ENCODE measurements around the gene KRTAP10-3. TPM values are rescaled to one million over a fixed set of nuclear protein-coding genes. Genes with fewer than 3 reads are reported as not detected.

Gene KRTAP10-3
- total RNA-seq, 1 experiment from 2014 or later: not detected

DNA sequence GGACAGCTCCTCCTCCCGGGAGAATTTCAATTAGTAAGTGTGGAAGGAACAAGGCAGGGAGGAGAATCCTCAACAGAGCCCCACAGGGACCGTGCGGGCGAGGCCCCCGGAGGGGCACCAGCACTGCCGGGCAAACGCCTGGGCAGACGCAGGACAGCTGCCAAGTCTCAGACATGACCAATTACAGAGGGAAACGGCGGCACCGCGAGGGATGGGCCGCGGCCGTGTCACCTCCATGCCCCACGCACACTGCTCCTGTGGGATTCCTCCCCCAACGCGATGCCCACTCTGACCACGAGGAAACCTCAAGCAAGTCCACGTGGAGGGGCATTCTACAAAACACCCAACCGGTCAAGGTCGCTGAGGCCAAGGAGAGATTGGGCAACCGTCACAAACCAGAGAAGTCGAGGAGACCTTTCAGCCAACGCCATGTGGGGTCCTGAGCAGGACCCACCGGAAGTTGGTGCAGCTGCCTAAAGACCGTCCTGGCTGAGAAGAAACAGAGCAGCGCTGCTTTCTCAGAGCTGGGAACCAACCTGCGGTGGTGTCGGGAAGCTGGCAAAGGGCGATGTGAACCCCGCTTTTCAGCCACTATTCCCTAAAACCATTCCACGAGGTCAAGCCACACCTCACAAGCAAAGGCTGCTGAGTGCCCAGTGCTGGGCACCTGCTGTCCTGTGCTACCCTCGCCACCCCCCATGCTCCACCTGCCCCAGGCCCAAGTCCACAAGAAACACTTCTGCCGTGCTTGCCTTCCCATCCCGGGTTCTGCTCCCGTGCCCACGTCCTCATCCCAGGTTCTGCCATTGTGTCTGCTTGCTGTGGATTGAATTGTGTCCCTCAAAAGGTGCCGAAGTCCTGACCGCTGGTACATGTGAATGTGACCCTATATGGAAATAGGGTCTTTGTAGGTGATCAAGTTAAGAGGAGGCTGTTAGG lies 13.5 kb upstream of the KRTAP10-3 start:
- Mint-ChIP-seq H3K9me3 (ENCODE audit: low read depth, unreplicated experiment) (peaks cover 6% of the 10 kb centered on the region), H3K27me3 (ENCODE audit: unreplicated experiment) (peaks cover 83% of the 10 kb centered on the region), H3K36me3 (ENCODE audit: insufficient read depth, unreplicated experiment) (peaks cover 8% of the 10 kb centered on the region), H3K4me1 (ENCODE audit: low read depth, unreplicated experiment) (peaks cover 12% of the 10 kb centered on the region), H3K27ac (ENCODE audit: unreplicated experiment) (no peak overlapping the region), H3K4me3 (ENCODE audit: low read depth, unreplicated experiment) (no peak overlapping the region)
- CTCF ChIA-PET: no interaction called here
- no peak for DNase-seq
- intact Hi-C loops (cut with micrococcal nuclease; ENCODE audit: unreplicated experiment): no loop called here
- TF ChIP-seq, protein P1, sequence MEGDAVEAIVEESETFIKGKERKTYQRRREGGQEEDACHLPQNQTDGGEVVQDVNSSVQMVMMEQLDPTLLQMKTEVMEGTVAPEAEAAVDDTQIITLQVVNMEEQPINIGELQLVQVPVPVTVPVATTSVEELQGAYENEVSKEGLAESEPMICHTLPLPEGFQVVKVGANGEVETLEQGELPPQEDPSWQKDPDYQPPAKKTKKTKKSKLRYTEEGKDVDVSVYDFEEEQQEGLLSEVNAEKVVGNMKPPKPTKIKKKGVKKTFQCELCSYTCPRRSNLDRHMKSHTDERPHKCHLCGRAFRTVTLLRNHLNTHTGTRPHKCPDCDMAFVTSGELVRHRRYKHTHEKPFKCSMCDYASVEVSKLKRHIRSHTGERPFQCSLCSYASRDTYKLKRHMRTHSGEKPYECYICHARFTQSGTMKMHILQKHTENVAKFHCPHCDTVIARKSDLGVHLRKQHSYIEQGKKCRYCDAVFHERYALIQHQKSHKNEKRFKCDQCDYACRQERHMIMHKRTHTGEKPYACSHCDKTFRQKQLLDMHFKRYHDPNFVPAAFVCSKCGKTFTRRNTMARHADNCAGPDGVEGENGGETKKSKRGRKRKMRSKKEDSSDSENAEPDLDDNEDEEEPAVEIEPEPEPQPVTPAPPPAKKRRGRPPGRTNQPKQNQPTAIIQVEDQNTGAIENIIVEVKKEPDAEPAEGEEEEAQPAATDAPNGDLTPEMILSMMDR (IDR thresholded peaks at IDR 0.05; ENCODE audit: unreplicated experiment): no peak
- no TSS peak for BruUV-seq (replicated peaks)

DNA sequence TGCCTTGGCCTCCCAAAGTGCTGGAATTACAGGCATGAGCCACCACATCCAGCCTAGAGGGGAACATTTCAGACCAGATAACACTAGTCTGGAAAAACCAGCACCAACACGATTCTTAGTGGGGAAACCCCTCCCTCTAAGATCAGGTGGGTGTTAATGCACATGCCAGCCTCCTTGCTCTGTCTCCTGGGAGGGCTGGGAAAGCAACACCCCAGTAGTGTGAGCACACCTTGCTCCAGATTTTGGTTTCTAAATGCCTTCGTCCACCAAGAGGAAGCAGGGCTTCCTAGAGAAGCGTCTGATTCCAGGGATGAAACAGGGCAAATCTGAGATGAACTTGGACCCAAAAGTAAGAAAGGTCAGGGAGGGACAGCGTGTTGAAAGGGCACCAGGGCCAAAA lies 12.7 kb upstream of the KRTAP10-3 start:
- no peak for DNase-seq
- Mint-ChIP-seq H3K27ac (ENCODE audit: unreplicated experiment) (no peak overlapping the region), H3K36me3 (ENCODE audit: insufficient read depth, unreplicated experiment) (peaks cover 8% of the 10 kb centered on the region), H3K27me3 (ENCODE audit: unreplicated experiment) (peaks cover 83% of the 10 kb centered on the region), H3K4me1 (ENCODE audit: low read depth, unreplicated experiment) (peaks cover 12% of the 10 kb centered on the region), H3K4me3 (ENCODE audit: low read depth, unreplicated experiment) (no peak overlapping the region), H3K9me3 (ENCODE audit: low read depth, unreplicated experiment) (peaks cover 6% of the 10 kb centered on the region)
- intact Hi-C loops (cut with micrococcal nuclease; ENCODE audit: unreplicated experiment): no loop called here
- CTCF ChIA-PET: interaction anchor here (0.5 kb wide), 1 partner anchor 36 kb away, joined by 3 read pairs; no protein-coding TSS in a partner anchor
- TF ChIP-seq, protein P1 (IDR thresholded peaks at IDR 0.05; ENCODE audit: unreplicated experiment): no peak
- no TSS peak for BruUV-seq (replicated peaks)

DNA sequence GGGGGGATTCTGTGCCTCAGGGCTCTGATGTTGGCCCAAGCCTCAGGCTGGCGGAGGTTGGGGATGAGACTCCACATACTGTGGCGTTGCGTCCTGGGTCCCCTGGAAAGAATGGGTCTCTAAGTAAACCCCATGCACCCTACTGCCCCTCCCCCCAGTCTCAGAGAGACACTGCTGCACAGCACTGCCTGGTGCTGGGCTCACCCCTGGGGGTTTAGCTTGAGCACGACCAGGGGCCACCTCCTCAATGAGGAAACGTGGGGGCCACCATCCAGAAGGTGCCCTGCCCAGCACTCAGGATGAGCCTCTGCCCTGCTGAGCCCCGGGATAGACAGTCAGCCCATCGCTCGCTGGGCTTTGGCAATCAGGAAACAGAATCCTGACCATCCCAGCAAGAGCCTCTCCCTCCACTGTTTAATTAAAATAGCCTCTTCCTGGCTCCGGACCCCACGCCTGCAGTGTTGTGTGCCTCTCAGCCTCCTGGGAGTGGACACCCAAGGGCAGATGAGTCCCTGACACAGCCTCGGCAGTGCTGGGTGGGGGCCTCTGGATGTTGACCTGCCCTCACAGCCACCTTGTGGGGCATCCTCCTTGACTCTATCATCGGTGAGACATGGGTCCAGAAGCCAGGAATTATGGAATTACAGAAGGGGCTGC lies 11.4 kb upstream of the KRTAP10-3 start:
- intact Hi-C loops (cut with micrococcal nuclease; ENCODE audit: unreplicated experiment): no loop called here
- H3K36me3 Mint-ChIP-seq (ENCODE audit: insufficient read depth, unreplicated experiment): peaks cover 7% of the 10 kb centered on the region
- peaks cover 76% of the 10 kb centered on the region for H3K27me3 Mint-ChIP-seq (ENCODE audit: unreplicated experiment)
- TF ChIP-seq, protein P1 (IDR thresholded peaks at IDR 0.05; ENCODE audit: unreplicated experiment): no peak
- no TSS peak for BruUV-seq (replicated peaks)
- no peak overlapping the region for H3K27ac Mint-ChIP-seq (ENCODE audit: unreplicated experiment)
- H3K4me1 Mint-ChIP-seq (ENCODE audit: low read depth, unreplicated experiment): peaks cover 9% of the 10 kb centered on the region
- H3K4me3 Mint-ChIP-seq (ENCODE audit: low read depth, unreplicated experiment): no peak overlapping the region
- peaks cover 6% of the 10 kb centered on the region for H3K9me3 Mint-ChIP-seq (ENCODE audit: low read depth, unreplicated experiment)
- DNase-seq: no peak
- CTCF ChIA-PET: no interaction called here

DNA sequence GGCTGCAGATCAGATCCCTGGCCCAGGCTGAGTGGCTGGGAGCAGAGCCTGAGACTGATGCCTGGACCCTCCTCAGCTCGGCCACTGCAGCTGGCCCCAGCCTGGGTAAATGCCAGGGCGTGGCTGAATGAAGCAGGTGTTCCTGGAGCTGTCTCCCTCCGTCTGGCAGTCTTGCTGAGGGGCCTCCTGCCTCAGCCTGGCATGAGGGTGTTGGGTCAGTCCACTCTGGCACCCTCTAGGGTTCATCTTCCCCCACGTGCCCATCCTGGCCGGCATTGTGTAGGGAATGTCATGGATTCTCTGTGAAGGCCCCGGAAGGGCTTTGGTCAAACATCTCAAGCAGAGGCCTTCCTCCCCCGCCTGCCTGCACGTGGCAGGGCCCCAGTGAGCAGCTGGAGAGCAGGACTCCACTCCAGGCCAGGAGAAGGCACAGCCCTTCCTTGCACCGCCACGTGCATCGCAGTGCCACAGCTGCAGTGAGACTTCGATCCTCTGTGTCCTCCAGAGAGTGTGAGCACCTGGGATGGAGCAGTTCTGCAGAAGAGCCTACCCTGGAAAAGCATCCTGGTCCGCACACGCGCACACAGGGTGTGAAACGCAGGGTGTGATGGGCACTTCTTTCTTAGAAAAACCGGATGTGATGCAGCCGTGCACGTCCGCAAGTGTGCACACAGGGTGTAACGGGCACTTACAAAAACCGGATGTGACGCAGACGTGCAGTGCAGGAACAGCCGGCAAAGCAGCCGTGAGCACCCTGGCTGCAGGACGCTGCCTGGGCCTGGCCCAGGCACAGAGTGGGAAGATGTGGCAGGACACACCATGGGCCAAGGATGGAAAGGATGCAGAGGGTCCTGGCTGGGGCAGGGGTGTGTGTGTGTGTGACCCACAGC lies 10.3 kb upstream of the KRTAP10-3 start:
- BruUV-seq (replicated peaks): no TSS peak
- TF ChIP-seq, protein P1 (IDR thresholded peaks at IDR 0.05; ENCODE audit: unreplicated experiment): no peak
- CTCF ChIA-PET: no interaction called here
- Mint-ChIP-seq H3K4me3 (ENCODE audit: low read depth, unreplicated experiment) (no peak overlapping the region), H3K4me1 (ENCODE audit: low read depth, unreplicated experiment) (no peaks in the 10 kb centered on the region), H3K27me3 (ENCODE audit: unreplicated experiment) (peaks cover 71% of the 10 kb centered on the region), H3K9me3 (ENCODE audit: low read depth, unreplicated experiment) (peaks cover 6% of the 10 kb centered on the region), H3K27ac (ENCODE audit: unreplicated experiment) (no peak overlapping the region), H3K36me3 (ENCODE audit: insufficient read depth, unreplicated experiment) (no peaks in the 10 kb centered on the region)
- DNase-seq: no peak
- intact Hi-C loops (cut with micrococcal nuclease; ENCODE audit: unreplicated experiment): no loop called here

Data from Calu3 (cell line).